Activated B cell treated with CpG ODN at 0.5 μM for 24 hours (primary cell): Measurements from ENCODE around the gene ITGB2. TPM values are rescaled to one million over a fixed set of nuclear protein-coding genes. Genes with fewer than 3 reads are reported as not detected.

Source experiments
- ATAC-seq: fragments of 200-7000 bp; cut with Tn5 transposase; one replicate; pipeline ENCODE4 v1.10.0; 2021; ENCODE audit warnings: low read depth, mild to moderate bottlenecking, moderate library complexity
- CTCF ChIA-PET: fragments of 350-600 bp; sonication (Branson Sonifier 250); formaldehyde crosslinking; loops from one replicate; lab custom pipeline; 2021; ENCODE audit warnings: antibody characterized with exemption; lab: Charles Lee
- POLR2A ChIA-PET: fragments of 350-600 bp; sonication (Branson Sonifier 250); formaldehyde crosslinking; loops from one replicate; lab custom pipeline; 2021; ENCODE audit warnings: antibody characterized with exemption; lab: Charles Lee
- DNase-seq: peaks from one replicate; pipeline ENCODE4 v3.0.0; 2022
- H3K27ac Mint-ChIP-seq: one replicate; pipeline ENCODE4 v1.8.0; 2020; ENCODE audit warnings: mixed read lengths
- H3K27me3 Mint-ChIP-seq: one replicate; pipeline ENCODE4 v1.8.0; 2021; ENCODE audit warnings: mixed read lengths
- H3K36me3 Mint-ChIP-seq: one replicate; pipeline ENCODE4 v1.8.0; 2021; ENCODE audit warnings: low read depth, mixed read lengths
- H3K4me1 Mint-ChIP-seq: one replicate; pipeline ENCODE4 v1.8.0; 2021; ENCODE audit warnings: mixed read lengths
- H3K4me3 Mint-ChIP-seq: one replicate; pipeline ENCODE4 v1.8.0; 2020; ENCODE audit warnings: mild to moderate bottlenecking, mixed read lengths
- H3K9me3 Mint-ChIP-seq: one replicate; pipeline ENCODE4 v1.8.0; 2020; ENCODE audit warnings: mixed read lengths
- CTCF ChIP-seq: fragments of 200-600 bp; IDR thresholded peaks from one replicate; pipeline ENCODE4 v1.8.0; 2022; ENCODE audit warnings: antibody characterized with exemption, mild to moderate bottlenecking
- intact Hi-C: fragments of 100-400 bp; cut with micrococcal nuclease; formaldehyde crosslinking; loops from one replicate; pipeline ENCODE4 v1.15.1; 2024
- total RNA-seq: library from RNA; stranded (reverse); gene quantifications from 2 replicates; pipeline ENCODE4 v1.2.3, GENCODE V29; 2022

Gene ITGB2
- total RNA-seq, 1 donor from 2014 or later: 124 TPM

DNA sequence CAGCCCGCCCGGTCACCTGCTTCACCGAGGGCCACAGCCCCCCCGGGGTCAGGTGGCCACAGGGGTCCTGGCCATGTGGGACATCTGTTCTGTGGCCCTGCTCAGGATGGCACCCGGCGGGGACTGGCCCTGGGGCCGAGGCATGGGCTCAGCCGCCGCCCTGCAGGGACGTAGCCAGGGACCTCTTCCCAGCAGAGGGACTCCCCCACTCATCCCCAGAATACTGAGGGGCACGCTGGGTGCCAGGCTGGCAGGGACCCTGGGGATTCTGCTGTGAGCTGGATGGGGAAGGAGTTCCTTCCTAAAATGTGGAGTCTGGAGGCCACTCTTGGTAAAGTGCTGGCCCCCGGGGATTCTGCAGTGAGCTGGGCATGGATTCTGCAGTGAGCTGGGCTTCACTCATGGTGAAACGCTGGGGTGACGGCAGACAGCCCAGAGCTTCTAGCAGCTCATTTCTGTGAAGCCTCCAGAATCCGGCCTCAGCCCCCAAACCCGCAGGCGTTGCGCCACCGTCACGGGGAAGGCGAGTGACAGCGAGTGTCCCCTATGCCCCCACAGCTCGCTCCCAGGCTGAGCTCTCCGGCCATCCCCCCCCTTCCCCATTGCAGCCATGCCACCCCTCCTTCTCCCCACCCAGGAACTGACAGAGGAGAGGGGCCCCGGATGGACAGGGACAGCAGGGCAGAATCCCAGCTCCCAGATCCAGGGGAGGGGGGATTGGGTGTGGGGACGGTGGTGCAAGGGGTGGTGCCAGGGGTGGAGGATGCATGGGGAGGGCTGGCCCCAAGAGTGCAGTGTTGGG, 1.4 kb downstream of the ITGB2 start:
- Mint-ChIP-seq H3K9me3 (no peaks in the 10 kb centered on the region), H3K27me3 (no peaks in the 10 kb centered on the region), H3K4me3 (peak overlapping the region; percentile 90), H3K36me3 (peaks cover 19% of the 10 kb centered on the region), H3K27ac (peak overlapping the region; percentile 94), H3K4me1 (peaks cover 89% of the 10 kb centered on the region)
- no peak for ATAC-seq
- POLR2A ChIA-PET: interaction anchor here (0.6 to 3.5 kb wide), 5 partner anchors 11 to 719 kb away, joined by 3 to 68 read pairs (median 5); partner anchors contain the start of gene SLX9
- no peak for DNase-seq
- CTCF ChIA-PET: interaction anchor here (1.2 to 1.4 kb wide), 3 partner anchors 11 to 118 kb away, joined by 4 to 5 read pairs (median 5); no protein-coding TSS in a partner anchor
- intact Hi-C loops: no loop called here
- TF ChIP-seq CTCF: no peak

GRCh38 chr21:44918581-44919033, 2.1 kb downstream of the ITGB2 start:
- intact Hi-C loops: no loop called here

GRCh38 chr21:44918107-44918470, 2.6 kb downstream of the ITGB2 start:
- CTCF ChIA-PET: interaction anchor here (1.4 to 1.5 kb wide), 2 partner anchors 10 to 14 kb away, joined by 4 to 5 read pairs; no protein-coding TSS in a partner anchor
- intact Hi-C loops: no loop called here
- Mint-ChIP-seq H3K4me3 (peak overlapping the region; percentile 60), H3K4me1 (peaks cover 89% of the 10 kb centered on the region), H3K9me3 (no peaks in the 10 kb centered on the region), H3K27ac (peak overlapping the region; percentile 18), H3K36me3 (peaks cover 19% of the 10 kb centered on the region), H3K27me3 (no peaks in the 10 kb centered on the region)
- POLR2A ChIA-PET: interaction anchor here (0.6 to 3.5 kb wide), 5 partner anchors 10 to 67 kb away, joined by 4 to 68 read pairs (median 10); no protein-coding TSS in a partner anchor
- DNase-seq: no peak
- no peak for TF ChIP-seq CTCF
- no peak for ATAC-seq

More at GRCh38 chr21:44918581-44919033, 2.1 kb downstream of the ITGB2 start:
- H3K27me3 Mint-ChIP-seq: no peaks in the 10 kb centered on the region
- H3K4me3 Mint-ChIP-seq: peak overlapping the region; percentile 60
- H3K9me3 Mint-ChIP-seq: no peaks in the 10 kb centered on the region
- no peak for TF ChIP-seq CTCF
- no peak for ATAC-seq
- ChIA-PET POLR2A (interaction anchor here (0.6 to 3.5 kb wide), 4 partner anchors 11 to 718 kb away, joined by 3 to 68 read pairs (median 5); partner anchors contain the start of gene SLX9), CTCF (interaction anchor here (1.4 kb wide), 2 partner anchors 12 to 13 kb away, joined by 5 read pairs; no protein-coding TSS in a partner anchor)
- H3K4me1 Mint-ChIP-seq: peaks cover 89% of the 10 kb centered on the region
- peak overlapping the region; percentile 18 for H3K27ac Mint-ChIP-seq
- no peak for DNase-seq
- H3K36me3 Mint-ChIP-seq: peaks cover 19% of the 10 kb centered on the region

DNA sequence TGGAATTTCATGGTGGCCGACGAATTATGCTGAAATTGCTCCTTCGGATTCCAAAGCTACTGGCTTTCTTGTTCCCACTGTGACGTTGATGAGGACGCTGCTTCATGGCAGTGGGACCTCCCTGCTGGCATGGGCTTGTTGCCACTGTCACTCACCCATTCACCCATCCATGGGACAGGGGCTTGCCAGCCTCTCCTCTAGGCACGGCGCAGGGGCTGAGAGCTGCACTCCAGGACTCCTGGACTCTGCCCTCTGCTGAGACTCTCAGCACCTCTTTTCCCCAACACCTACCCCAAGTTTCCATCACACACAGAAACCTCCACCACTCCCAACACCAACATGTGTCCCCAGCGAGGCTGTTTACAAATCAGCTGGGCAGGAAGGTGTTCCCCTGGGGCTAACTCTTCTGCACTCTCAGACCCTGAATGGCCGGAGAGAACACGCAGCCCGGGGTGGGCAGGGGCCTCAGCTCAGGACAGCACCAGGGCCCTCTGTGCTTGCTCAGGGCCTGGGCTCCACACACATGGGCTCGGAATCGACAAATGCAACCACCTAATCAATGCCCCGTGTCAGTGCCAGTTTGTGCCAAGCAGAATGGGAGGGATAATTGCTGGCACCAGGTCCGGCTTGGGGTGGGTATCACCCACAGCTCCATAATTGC, 3.1 kb downstream of the ITGB2 start:
- ATAC-seq (no peak), DNase-seq (no peak)
- Mint-ChIP-seq H3K9me3 (no peaks in the 10 kb centered on the region), H3K4me1 (peaks cover 86% of the 10 kb centered on the region), H3K4me3 (peak overlapping the region; percentile 55), H3K27ac (peak overlapping the region; percentile 61), H3K36me3 (peaks cover 19% of the 10 kb centered on the region), H3K27me3 (no peaks in the 10 kb centered on the region)
- intact Hi-C loops: no loop called here
- POLR2A ChIA-PET: interaction anchor here (0.5 to 2.2 kb wide), 5 partner anchors 10 to 615 kb away, joined by 4 to 40 read pairs (median 7); no protein-coding TSS in a partner anchor
- no peak for TF ChIP-seq CTCF
- CTCF ChIA-PET: interaction anchor here (1.1 to 1.5 kb wide), 3 partner anchors 10 to 23 kb away, joined by 4 to 5 read pairs (median 4); no protein-coding TSS in a partner anchor
